Measurements from ENCODE around the gene LOC101059915.

LOC101059915 gene

GRCh38 chrX:71618303-71618721 is 49.0 kb upstream of the LOC101059915 start, which contains the start of gene CXCR3:
Gene CXCR3 (minus strand): TSS chrX:71618511. CDS start chrX:71618449, 62 bp downstream.
- DNase-seq (ENCODE audit: low read depth, low spot score) (no peak), FAIRE-seq (no peak)
- Histone ChIP-seq H3K9me3 (replicated peaks; ENCODE audit: control insufficient read depth, insufficient read depth, low read length) (no peaks in the 10 kb centered on the region), H3K4me2 (ENCODE audit: insufficient read depth, low read length) (no peak within 1 kb of the TSS), H3K27me3 (ENCODE audit: control insufficient read depth in 2 of 2, insufficient read depth in 2 of 2, low read length in 2 of 2) (no peaks in the 10 kb centered on the region), H3K9ac (replicated peaks; ENCODE audit: extremely low read depth, insufficient read depth, low read length) (no peak within 1 kb of the TSS), H3K9me1 (replicated peaks; ENCODE audit: control insufficient read depth, extremely low read depth, insufficient read depth, low read length) (no peaks in the 10 kb centered on the region), H3K4me3 (replicated peaks in 1 of 3; ENCODE audit: insufficient read depth in 1 of 3, low read depth in 1 of 3, low read length in 3 of 3) (no peak within 1 kb of the TSS), H3K4me1 (ENCODE audit: control insufficient read depth, extremely low read depth, insufficient read depth, low read length) (peaks cover 11% of the 10 kb centered on the region), H2AFZ (ENCODE audit: low read depth, low read length) (no peak within 1 kb of the TSS), H4K20me1 (replicated peaks; ENCODE audit: control insufficient read depth, extremely low read depth, insufficient read depth, low read length) (no peaks in the 10 kb centered on the region), H3K36me3 (ENCODE audit: control insufficient read depth in 2 of 2, extremely low read depth in 1 of 2, insufficient read depth in 2 of 2, low read length in 2 of 2) (peaks cover 0 to 2% of the 10 kb centered on the region in 2 experiments), H3K79me2 (ENCODE audit: control insufficient read depth, insufficient read depth, low read length) (no peaks in the 10 kb centered on the region), H3K27ac (ENCODE audit: insufficient read depth, low read depth, low read length) (no peak within 1 kb of the TSS)
- intact Hi-C loops (cut with micrococcal nuclease) = no loop called here
- ChIA-PET CTCF (interaction anchor here (1.1 kb wide), 1 partner anchor 34 kb away, joined by 3 read pairs; no protein-coding TSS in a partner anchor), POLR2A (interaction anchor here (0.6 kb wide), 1 partner anchor 257 kb away, joined by 5 read pairs; no protein-coding TSS in a partner anchor)
- BruUV-seq (replicated peaks) = no TSS peak
- dilution Hi-C loops (cut with MboI; ENCODE audit: extremely low pct_ligation_motif_present, low sequenced_read_pairs) = no loop called here
- TF ChIP-seq JUN (IDR thresholded peaks at IDR 0.05; ENCODE audit: borderline replicate concordance, insufficient read depth, insufficient read length, low read depth) (no peak), POLR2AphosphoS5 (IDR thresholded peaks at IDR 0.05; ENCODE audit: insufficient read depth, low read depth, low read length) (no peak), EZH2 (IDR thresholded peaks at IDR 0.05; ENCODE audit: borderline replicate concordance, low read depth, low read length, severe bottlenecking) (no peak), GATA2 (IDR thresholded peaks at IDR 0.05; ENCODE audit: insufficient read depth, insufficient read length, low read depth, low read length) (no peak), CTCF (IDR thresholded peaks at IDR 0.05; ENCODE audit: extremely low read depth in 1 of 2, insufficient read depth in 1 of 2, low read depth in 1 of 2, low read length in 2 of 2) (no peak), POLR2A (IDR thresholded peaks at IDR 0.05; ENCODE audit: low read depth, low read length) (no peak), MAX (IDR thresholded peaks at IDR 0.05; ENCODE audit: insufficient read depth, insufficient read length) (no peak), FOS (IDR thresholded peaks at IDR 0.05; ENCODE audit: borderline replicate concordance, insufficient read depth, low read length) (no peak), MYC (IDR thresholded peaks at IDR 0.05; ENCODE audit: low read depth, low read length) (no peak)

Data from endothelial cell of umbilical vein (primary cell).